PFSK-1 (cell line): ENCODE measurements around the gene TTF1.

Experiments used
- FOXP2 ChIP-seq: optimal IDR thresholded peaks from 2 replicates; pipeline ENCODE3; 2011; ENCODE audit warnings: borderline replicate concordance, control low read depth, inconsistent platforms; ENCODE audit not compliant: insufficient read depth; ENCODE audit errors: extremely low read length, extremely low read depth
- POLR2AphosphoS5 ChIP-seq: IDR thresholded peaks from 2 replicates; pipeline ENCODE4 v1.6.1; 2012; ENCODE audit warnings: low read depth, mild to moderate bottlenecking, control low read depth, low read length, moderate library complexity
- TF ChIP-seq, protein P1 (sequence below), 2 experiments: IDR thresholded peaks; 2 replicates each; pipeline versions ENCODE4 v1.6.1 to v1.8.0; 2011 to 2012; ENCODE audit warnings: low read depth in 2 of 2, low read length in 2 of 2, control low read depth in 1 of 2, inconsistent platforms in 1 of 2, mild to moderate bottlenecking in 1 of 2, moderate library complexity in 1 of 2; ENCODE audit not compliant: insufficient read depth in 1 of 2

DNA sequence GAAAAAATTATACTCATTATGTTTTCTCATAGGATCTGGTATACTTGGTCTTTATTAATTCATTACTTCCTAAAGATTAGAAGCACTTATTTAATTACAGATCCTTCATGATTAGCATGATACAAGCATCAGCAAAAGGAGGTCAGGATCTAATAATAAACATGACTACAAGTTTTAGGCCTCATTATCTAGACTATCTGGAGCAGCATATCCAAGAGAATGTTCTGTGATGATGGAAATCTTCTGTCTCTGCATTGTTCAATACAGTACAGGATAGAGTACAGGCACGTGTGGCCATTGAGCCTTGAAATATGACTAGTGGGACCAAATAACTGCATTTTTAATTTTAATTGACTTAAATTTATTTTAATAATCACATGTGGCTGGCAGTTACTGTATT is 73.1 kb downstream of the TTF1 start:
- TF ChIP-seq POLR2AphosphoS5 (no peak), FOXP2 (no peak)
- TF ChIP-seq, protein P1, sequence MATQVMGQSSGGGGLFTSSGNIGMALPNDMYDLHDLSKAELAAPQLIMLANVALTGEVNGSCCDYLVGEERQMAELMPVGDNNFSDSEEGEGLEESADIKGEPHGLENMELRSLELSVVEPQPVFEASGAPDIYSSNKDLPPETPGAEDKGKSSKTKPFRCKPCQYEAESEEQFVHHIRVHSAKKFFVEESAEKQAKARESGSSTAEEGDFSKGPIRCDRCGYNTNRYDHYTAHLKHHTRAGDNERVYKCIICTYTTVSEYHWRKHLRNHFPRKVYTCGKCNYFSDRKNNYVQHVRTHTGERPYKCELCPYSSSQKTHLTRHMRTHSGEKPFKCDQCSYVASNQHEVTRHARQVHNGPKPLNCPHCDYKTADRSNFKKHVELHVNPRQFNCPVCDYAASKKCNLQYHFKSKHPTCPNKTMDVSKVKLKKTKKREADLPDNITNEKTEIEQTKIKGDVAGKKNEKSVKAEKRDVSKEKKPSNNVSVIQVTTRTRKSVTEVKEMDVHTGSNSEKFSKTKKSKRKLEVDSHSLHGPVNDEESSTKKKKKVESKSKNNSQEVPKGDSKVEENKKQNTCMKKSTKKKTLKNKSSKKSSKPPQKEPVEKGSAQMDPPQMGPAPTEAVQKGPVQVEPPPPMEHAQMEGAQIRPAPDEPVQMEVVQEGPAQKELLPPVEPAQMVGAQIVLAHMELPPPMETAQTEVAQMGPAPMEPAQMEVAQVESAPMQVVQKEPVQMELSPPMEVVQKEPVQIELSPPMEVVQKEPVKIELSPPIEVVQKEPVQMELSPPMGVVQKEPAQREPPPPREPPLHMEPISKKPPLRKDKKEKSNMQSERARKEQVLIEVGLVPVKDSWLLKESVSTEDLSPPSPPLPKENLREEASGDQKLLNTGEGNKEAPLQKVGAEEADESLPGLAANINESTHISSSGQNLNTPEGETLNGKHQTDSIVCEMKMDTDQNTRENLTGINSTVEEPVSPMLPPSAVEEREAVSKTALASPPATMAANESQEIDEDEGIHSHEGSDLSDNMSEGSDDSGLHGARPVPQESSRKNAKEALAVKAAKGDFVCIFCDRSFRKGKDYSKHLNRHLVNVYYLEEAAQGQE (IDR thresholded peaks at IDR 0.05; ENCODE audit: insufficient read depth in 1 of 2, low read depth in 2 of 2, low read length in 2 of 2), result no peak
